ENCODE data around the gene ATP6V1A.

DNA sequence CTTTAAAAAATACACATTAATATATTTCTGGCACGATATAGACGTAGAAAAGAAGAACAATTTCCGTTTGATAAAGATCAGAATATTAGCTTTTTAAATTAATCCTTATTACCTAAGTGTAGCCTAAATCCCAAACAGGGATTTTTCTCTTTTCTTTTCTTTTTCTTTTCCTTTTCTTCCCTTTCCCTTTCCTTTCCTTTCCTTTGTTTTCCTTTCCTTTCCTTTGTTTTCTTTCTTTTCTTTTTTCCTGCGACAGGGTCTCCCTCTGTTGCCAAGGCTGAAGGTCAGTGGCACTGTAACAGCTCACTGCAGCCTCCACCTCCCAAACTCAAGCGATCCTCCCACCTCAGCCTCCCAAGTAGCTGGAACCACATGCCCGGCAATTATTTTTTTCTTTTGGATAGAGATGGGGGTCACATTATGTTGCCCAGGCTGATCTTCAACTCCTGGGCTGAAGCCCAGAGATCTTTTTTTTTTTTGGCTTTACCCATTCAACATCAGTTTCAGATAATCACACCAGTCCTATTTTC lies 48.6 kb upstream of the ATP6V1A start:
- TF ChIP-seq EZH2 (IDR thresholded peaks at IDR 0.05; ENCODE audit: low read length, unreplicated experiment), result no peak
- TF ChIP-seq, protein P1, sequence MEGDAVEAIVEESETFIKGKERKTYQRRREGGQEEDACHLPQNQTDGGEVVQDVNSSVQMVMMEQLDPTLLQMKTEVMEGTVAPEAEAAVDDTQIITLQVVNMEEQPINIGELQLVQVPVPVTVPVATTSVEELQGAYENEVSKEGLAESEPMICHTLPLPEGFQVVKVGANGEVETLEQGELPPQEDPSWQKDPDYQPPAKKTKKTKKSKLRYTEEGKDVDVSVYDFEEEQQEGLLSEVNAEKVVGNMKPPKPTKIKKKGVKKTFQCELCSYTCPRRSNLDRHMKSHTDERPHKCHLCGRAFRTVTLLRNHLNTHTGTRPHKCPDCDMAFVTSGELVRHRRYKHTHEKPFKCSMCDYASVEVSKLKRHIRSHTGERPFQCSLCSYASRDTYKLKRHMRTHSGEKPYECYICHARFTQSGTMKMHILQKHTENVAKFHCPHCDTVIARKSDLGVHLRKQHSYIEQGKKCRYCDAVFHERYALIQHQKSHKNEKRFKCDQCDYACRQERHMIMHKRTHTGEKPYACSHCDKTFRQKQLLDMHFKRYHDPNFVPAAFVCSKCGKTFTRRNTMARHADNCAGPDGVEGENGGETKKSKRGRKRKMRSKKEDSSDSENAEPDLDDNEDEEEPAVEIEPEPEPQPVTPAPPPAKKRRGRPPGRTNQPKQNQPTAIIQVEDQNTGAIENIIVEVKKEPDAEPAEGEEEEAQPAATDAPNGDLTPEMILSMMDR (conservative IDR thresholded peaks at IDR 0.05; ENCODE audit: low read depth, low read length), result no peak

Data from PC-3 (cell line).